Caki2 (cell line): ENCODE results near the gene BAZ1B. TPM values are rescaled to one million over a fixed set of nuclear protein-coding genes. Genes with fewer than 3 reads are reported as not detected.
A peak's percentile ranks its signal among the peaks of the same experiment; 100 is the strongest.
"Not testable (repeated sequence)": the region's sequence is repeated elsewhere in the genome, so short reads cannot be mapped to it uniquely, and the experiment has no call there.

ENCODE experiments used
- DNase-seq: peaks from one replicate; pipeline ENCODE4 v3.0.0-alpha.2; 2015; ENCODE audit warnings: low read depth
- in situ Hi-C: cut with HindIII; loops from 2 replicates; pipeline ENCODE4 v1.10.0; 2016; ENCODE audit warnings: low sequenced_read_pairs, low pct_unique_long_range_greater_than_20kb, mixed read lengths
- total RNA-seq: library from RNA; depleted of rRNA; stranded (reverse); fragments of >200 nt; shearing (Covaris generic); gene quantifications from 2 replicates; pipeline ENCODE4 v1.2.3, GENCODE V29; 2014; ENCODE audit warnings: low replicate concordance

The BAZ1B gene
- total RNA-seq, 1 experiment from 2014 or later: 50.9 TPM

GRCh38 chr7:73436031-73436929 lies 85.8 kb downstream of the BAZ1B start:
- in situ Hi-C loops: no loop called here
- peak; percentile 48 for DNase-seq

GRCh38 chr7:73435471-73436009 lies 86.6 kb downstream of the BAZ1B start:
- in situ Hi-C loops: no loop called here
- no peak for DNase-seq

- in situ Hi-C loops: no loop called here
- DNase-seq: no peak
These were observed 87.4 kb downstream of the BAZ1B start for GRCh38 chr7:73434701-73435069.

GRCh38 chr7:73433924-73434700 lies 88.0 kb downstream of the BAZ1B start:
- in situ Hi-C loops: no loop called here
- no peak for DNase-seq

GRCh38 chr7:73432676-73433075 lies 89.4 kb downstream of the BAZ1B start:
- no peak for DNase-seq
- in situ Hi-C loops: no loop called here

GRCh38 chr7:73431041-73431835 lies 90.9 kb downstream of the BAZ1B start:
- in situ Hi-C loops: no loop called here

GRCh38 chr7:73430540-73430939 lies 91.6 kb downstream of the BAZ1B start:
- DNase-seq, in situ Hi-C loops: not testable (repeated sequence)

More at GRCh38 chr7:73431041-73431835, 90.9 kb downstream of the BAZ1B start:
- DNase-seq: no peak

GRCh38 chr7:73429622-73430505 lies 92.2 kb downstream of the BAZ1B start:
- in situ Hi-C loops: no loop called here

GRCh38 chr7:73429215-73429614 lies 92.9 kb downstream of the BAZ1B start:
- in situ Hi-C loops: no loop called here
- DNase-seq: no peak

More at GRCh38 chr7:73429622-73430505, 92.2 kb downstream of the BAZ1B start:
- no peak for DNase-seq

- in situ Hi-C loops: no loop called here
- no peak for DNase-seq
These were observed 93.9 kb downstream of the BAZ1B start for GRCh38 chr7:73427902-73428787.

- in situ Hi-C loops: no loop called here
- no peak for DNase-seq
These were observed 96.1 kb downstream of the BAZ1B start for GRCh38 chr7:73426016-73426415.

- DNase-seq: no peak
- in situ Hi-C loops: no loop called here
These were observed 96.6 kb downstream of the BAZ1B start for GRCh38 chr7:73425356-73425983.

- DNase-seq: no peak
- in situ Hi-C loops: no loop called here
These were observed 97.6 kb downstream of the BAZ1B start for GRCh38 chr7:73424489-73424885.

GRCh38 chr7:73423519-73424488 lies 98.3 kb downstream of the BAZ1B start:
- no peak for DNase-seq
- in situ Hi-C loops: no loop called here

GRCh38 chr7:73420610-73421009 lies 101.5 kb downstream of the BAZ1B start:
- in situ Hi-C loops, DNase-seq: not testable (repeated sequence)
